AG10803 (cell line): Measurements from ENCODE around the gene CAST.

ENCODE experiments used
- DNase-seq: peaks from one replicate; pipeline ENCODE4 v3.0.0; 2010; ENCODE audit warnings: low read depth
- H3K4me3 ChIP-seq: 2 replicates; pipeline ENCODE4 v1.5.1; 2011; ENCODE audit warnings: mild to moderate bottlenecking, low read length, control low read depth
- TF ChIP-seq, protein P1 (sequence below): conservative IDR thresholded peaks from 2 replicates; pipeline ENCODE4 v1.5.1; 2011; ENCODE audit warnings: mild to moderate bottlenecking, low read length, control low read depth, inconsistent platforms

The CAST gene

DNA sequence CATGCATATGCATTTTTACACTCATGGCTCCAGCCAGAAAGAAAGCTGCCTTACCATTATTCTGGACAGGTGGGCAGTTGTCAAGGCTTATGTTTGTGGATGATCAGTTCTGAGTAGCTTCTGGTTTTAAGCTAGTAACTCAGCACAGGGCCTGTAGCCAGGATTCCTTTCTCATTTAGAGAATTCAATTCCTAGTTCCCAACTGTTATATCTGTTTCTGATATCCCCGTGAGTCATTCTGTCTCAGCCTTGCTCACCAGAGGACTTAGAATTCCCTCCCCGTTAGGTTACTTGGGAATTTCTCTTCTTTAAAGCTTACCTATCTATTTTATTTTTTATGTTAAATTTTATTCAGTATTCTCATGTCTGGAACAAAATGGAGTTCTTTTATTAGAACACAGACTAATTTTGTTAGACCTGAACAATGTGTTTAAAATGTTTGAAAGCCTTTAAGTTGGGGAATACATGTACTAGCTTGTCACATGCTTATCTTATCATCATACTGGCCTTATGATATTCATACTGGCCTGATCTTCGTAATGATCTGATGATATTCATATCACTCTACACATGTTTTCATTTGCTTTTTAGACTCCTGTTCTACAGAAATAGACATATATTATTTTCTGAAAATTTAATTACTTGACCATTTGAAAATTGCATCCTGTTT lies 47.1 kb downstream of the CAST start:
- TF ChIP-seq, protein P1, sequence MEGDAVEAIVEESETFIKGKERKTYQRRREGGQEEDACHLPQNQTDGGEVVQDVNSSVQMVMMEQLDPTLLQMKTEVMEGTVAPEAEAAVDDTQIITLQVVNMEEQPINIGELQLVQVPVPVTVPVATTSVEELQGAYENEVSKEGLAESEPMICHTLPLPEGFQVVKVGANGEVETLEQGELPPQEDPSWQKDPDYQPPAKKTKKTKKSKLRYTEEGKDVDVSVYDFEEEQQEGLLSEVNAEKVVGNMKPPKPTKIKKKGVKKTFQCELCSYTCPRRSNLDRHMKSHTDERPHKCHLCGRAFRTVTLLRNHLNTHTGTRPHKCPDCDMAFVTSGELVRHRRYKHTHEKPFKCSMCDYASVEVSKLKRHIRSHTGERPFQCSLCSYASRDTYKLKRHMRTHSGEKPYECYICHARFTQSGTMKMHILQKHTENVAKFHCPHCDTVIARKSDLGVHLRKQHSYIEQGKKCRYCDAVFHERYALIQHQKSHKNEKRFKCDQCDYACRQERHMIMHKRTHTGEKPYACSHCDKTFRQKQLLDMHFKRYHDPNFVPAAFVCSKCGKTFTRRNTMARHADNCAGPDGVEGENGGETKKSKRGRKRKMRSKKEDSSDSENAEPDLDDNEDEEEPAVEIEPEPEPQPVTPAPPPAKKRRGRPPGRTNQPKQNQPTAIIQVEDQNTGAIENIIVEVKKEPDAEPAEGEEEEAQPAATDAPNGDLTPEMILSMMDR: no peak
- H3K4me3 ChIP-seq: no peak overlapping the region
- DNase-seq: peak; percentile 77

DNA sequence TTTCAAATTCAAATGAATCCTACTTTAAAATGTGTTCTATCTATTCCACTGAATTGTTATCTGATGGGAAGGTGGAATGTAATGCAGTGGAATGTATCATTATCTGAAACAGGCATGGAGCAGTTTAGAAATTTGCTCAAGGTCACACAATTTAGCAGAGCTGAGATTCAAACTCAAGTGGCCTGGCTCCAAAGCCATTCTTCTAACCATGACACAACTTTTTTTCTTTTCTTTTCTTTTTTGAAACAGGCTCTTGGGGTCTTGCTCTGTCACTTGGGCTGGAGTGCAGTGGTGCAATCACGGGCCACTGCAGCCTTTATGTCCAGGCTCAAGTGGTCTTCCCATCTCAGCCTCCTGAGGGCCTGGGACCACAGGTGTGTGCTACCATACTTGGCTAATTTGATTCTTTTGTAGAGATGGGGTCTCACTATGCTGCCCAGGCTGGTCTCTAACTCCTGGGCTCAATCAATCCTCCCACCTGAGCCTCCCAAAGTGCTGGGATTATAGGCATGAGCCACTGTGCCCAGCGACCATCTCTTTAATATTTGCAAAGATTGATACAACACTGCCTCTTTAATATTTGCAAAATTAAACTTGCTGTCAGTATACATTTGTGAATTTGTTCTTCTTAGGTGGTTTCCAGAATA lies 50.0 kb downstream of the CAST start:
- TF ChIP-seq, protein P1: no peak
- no peak overlapping the region for H3K4me3 ChIP-seq
- no peak for DNase-seq

DNA sequence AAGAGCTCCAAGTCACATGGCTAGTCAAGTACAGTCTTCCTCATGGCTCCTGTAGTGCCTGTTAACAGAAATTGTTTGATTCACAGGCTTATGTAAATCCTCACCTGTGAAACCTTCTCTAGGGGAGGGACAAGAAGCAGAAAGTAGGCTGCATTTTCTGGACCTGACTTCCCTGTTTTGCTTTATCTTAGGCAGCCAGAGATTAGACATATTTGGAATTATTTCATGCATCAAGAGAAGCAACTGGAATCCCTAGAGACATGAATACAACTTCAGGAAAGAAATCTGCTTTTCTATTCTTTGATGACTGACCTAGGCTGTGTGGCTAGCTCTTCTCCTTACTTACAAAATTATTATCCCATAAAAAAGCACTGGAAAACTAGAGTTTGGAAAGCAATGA lies 52.3 kb downstream of the CAST start:
- DNase-seq: no peak
- H3K4me3 ChIP-seq: no peak overlapping the region
- TF ChIP-seq, protein P1: no peak

DNA sequence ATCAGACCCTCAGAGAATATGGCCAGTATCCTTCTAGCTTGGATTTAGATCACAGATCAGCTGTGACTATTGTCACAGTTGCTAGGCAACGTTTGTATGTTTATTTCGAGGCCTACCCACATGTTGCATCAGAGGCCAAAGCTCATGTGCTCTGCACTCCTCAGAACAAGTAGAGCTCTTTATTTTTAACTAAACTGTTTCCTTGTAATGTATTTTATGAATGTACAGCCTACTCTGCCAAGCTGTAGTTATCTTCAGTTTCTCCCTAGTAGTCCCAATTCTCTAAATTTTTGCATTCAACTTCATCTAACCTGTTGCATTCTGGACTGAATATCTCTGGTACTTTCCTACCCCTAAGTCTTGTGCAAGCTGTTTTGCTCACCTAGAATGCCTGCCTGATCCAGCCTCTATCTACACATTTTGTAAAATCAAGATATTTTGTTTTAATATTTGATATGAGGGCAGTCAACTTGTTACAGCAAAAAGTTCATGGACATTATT lies 52.8 kb downstream of the CAST start:
- TF ChIP-seq, protein P1: no peak
- peak; percentile 95 for DNase-seq
- no peak overlapping the region for H3K4me3 ChIP-seq

DNA sequence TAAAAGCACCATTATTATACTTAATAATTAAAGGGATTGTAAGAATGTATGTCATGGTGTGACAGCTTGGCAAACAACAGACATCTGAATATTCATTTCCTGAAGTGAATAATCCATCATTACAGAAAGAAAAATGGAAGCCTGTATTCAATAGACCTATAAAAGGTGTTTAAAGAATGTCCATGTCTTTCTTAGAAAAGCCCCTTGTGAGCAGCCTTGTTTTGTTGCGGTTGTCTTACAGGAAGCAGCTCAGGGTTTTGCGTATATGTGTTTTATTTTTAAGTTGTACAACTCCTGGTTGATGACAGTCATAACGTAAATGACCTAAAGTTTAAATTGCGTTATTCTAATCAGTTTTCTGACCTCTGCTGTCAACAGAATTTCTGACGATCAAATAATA lies 53.8 kb downstream of the CAST start:
- H3K4me3 ChIP-seq: no peak overlapping the region
- TF ChIP-seq, protein P1: no peak
- no peak for DNase-seq

DNA sequence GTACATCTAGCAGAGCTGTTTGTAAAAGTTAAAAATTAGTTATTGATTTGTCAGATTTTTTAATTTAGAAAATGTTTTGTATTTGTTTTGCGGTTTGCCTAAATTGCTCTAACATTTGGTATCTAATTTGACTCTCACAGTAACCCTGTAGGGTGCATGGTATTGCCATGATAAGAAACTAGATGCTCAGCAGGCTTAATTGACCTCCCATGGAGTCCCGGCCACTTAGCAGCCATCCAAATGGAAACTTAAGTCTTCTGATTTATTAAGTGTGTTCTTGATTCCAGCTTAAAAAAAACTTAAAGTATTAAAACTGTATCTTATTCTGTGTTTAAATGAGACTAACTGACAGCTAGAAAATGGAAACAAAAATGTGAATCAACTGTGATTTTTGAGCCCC lies 54.5 kb downstream of the CAST start:
- TF ChIP-seq, protein P1: no peak
- no peak overlapping the region for H3K4me3 ChIP-seq
- DNase-seq: no peak

DNA sequence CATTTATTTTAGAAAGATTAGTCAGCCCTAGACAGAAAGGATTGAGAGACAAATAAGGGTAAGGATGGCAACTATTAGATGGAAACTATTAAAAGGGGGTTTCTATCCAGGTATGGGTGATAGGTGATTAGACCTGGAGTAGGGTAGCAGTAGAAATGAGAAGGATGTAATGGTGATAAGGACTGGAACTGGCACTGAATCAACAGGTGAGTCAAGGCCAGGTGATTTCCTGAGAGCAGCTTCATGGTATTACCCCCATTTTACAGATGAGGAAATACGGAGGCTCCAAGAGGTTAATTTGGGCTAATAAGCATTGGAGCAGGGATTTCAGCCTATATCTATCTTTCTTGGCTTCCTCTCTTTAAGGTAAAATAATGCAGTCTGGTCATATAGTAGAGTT lies 55.7 kb downstream of the CAST start:
- no peak for DNase-seq
- TF ChIP-seq, protein P1: no peak
- no peak overlapping the region for H3K4me3 ChIP-seq
